Neuronal stem cell (in vitro differentiated cells): ENCODE measurements around the gene MAGEA4.

Experiments used
- DNase-seq: peaks from one replicate; pipeline ENCODE4 v3.0.0-alpha.2; 2013; ENCODE audit warnings: low spot score
- H2AFZ ChIP-seq: one replicate; pipeline ENCODE4 v1.6.1; 2013; ENCODE audit warnings: mild to moderate bottlenecking, low read length, inconsistent platforms
- H2AK5ac ChIP-seq: 2 replicates; pipeline ENCODE4 v1.6.1; 2013; ENCODE audit warnings: low read depth, mild to moderate bottlenecking, inconsistent platforms, low read length, moderate library complexity, mixed read lengths
- H2BK120ac ChIP-seq: 2 replicates; pipeline ENCODE4 v1.6.1; 2013; ENCODE audit warnings: low read depth, mild to moderate bottlenecking, inconsistent platforms, low read length, moderate library complexity, mixed read lengths
- H2BK12ac ChIP-seq: one replicate; pipeline ENCODE4 v1.6.1; 2013; ENCODE audit warnings: low read length, inconsistent platforms
- H2BK15ac ChIP-seq: 2 replicates; pipeline ENCODE4 v1.6.1; 2013; ENCODE audit warnings: mild to moderate bottlenecking, low read length, inconsistent platforms, mixed read lengths
- H2BK5ac ChIP-seq: one replicate; pipeline ENCODE4 v1.6.1; 2013; ENCODE audit warnings: inconsistent platforms, mild to moderate bottlenecking, low read length, moderate library complexity
- H3K14ac ChIP-seq: one replicate; pipeline ENCODE4 v1.6.1; 2013; ENCODE audit warnings: low read length, inconsistent platforms
- H3K18ac ChIP-seq: 2 replicates; pipeline ENCODE4 v1.6.1; 2013; ENCODE audit warnings: low read length, inconsistent platforms
- H3K23ac ChIP-seq: 2 replicates; pipeline ENCODE4 v1.6.1; 2013; ENCODE audit warnings: low read depth, mild to moderate bottlenecking, mixed read lengths, low read length, inconsistent platforms; ENCODE audit not compliant: poor library complexity
- H3K27ac ChIP-seq: replicated peaks from 3 replicates; pipeline ENCODE4 v1.5.1; 2013; ENCODE audit warnings: low read length, inconsistent platforms
- H3K27me3 ChIP-seq, 3 experiments: 2 replicates each; pipeline ENCODE4 v1.6.1; 2013; ENCODE audit warnings: low read length in 3 of 3, mild to moderate bottlenecking in 2 of 3, inconsistent platforms in 1 of 3, low read depth in 1 of 3, mixed read lengths in 1 of 3, moderate library complexity in 1 of 3; ENCODE audit not compliant: control insufficient read depth in 3 of 3, insufficient read depth in 3 of 3
- H3K36me3 ChIP-seq, 2 donors: replicated peaks in 1 of 2; 2 replicates each; pipeline ENCODE4 v1.6.1; 2013; ENCODE audit warnings: low read length in 2 of 2; ENCODE audit not compliant: control insufficient read depth in 2 of 2, insufficient read depth in 2 of 2
- H3K4ac ChIP-seq: 2 replicates; pipeline ENCODE4 v1.6.1; 2013; ENCODE audit warnings: inconsistent platforms, mild to moderate bottlenecking, low read length, moderate library complexity
- H3K4me1 ChIP-seq, 2 donors: 1 replicate in 1 of 2; 2 replicates in 1 of 2; pipeline ENCODE4 v1.6.1; 2013; ENCODE audit warnings: low read length in 2 of 2, low read depth in 1 of 2; ENCODE audit not compliant: control insufficient read depth in 2 of 2, insufficient read depth in 1 of 2
- H3K4me2 ChIP-seq: one replicate; pipeline ENCODE4 v1.6.1; 2013; ENCODE audit warnings: mild to moderate bottlenecking, low read length, inconsistent platforms; ENCODE audit not compliant: insufficient read depth, poor library complexity, severe bottlenecking
- H3K4me3 ChIP-seq, 2 donors: 2 replicates each; pipeline ENCODE4 v1.5.1; 2013; ENCODE audit warnings: low read length in 2 of 2, mild to moderate bottlenecking in 2 of 2, inconsistent platforms in 1 of 2, moderate library complexity in 1 of 2
- H3K79me1 ChIP-seq: one replicate; pipeline ENCODE4 v1.6.1; 2013; ENCODE audit warnings: low read depth, mild to moderate bottlenecking, inconsistent platforms, low read length, moderate library complexity
- H3K9ac ChIP-seq: one replicate; pipeline ENCODE4 v1.6.1; 2013; ENCODE audit warnings: mild to moderate bottlenecking, low read depth, low read length, inconsistent platforms; ENCODE audit not compliant: poor library complexity
- H3K9me3 ChIP-seq, 2 donors: replicated peaks in 1 of 2; 2 replicates each; pipeline versions ENCODE3 to v1.6.1; 2013; ENCODE audit warnings: low read length in 2 of 2, mild to moderate bottlenecking in 2 of 2, inconsistent platforms in 1 of 2, low read depth in 1 of 2, mixed read lengths in 1 of 2, moderate library complexity in 1 of 2; ENCODE audit not compliant: control insufficient read depth in 2 of 2, insufficient read depth in 1 of 2
- H4K8ac ChIP-seq: one replicate; pipeline ENCODE4 v1.6.1; 2013; ENCODE audit warnings: low read depth, mild to moderate bottlenecking, inconsistent platforms, low read length, moderate library complexity
- H4K91ac ChIP-seq: one replicate; pipeline ENCODE4 v1.6.1; 2013; ENCODE audit warnings: low read length, low read depth, mild to moderate bottlenecking, inconsistent platforms; ENCODE audit not compliant: poor library complexity
- WGBS, 2 donors: extraction: QIAGEN DNeasy Blood & Tissue Kit; methylation state at CpG; one replicate each; pipeline ENCODE4 v1.1.7; 2013; ENCODE audit warnings: missing lambda C conversion rate in 2 of 2, mixed read lengths in 1 of 2; ENCODE audit not compliant: insufficient read length in 2 of 2, insufficient replicate concordance in 1 of 2; ENCODE audit errors: extremely low coverage in 2 of 2; 5-methylcytosine and 5-hydroxymethylcytosine counted together

Gene MAGEA4

GRCh38 chrX:151973060-151973661, 60.5 kb downstream of the MAGEA4 start:
- peaks cover 0 to 2% of the 10 kb centered on the region in 2 donors for H3K4me1 ChIP-seq
- no peaks in the 10 kb centered on the region for H3K79me1 ChIP-seq
- H3K9ac ChIP-seq: no peak overlapping the region
- no peak overlapping the region for H3K4me2 ChIP-seq
- no peak overlapping the region for H4K91ac ChIP-seq
- no peaks in the 10 kb centered on the region for H3K36me3 ChIP-seq
- H2BK12ac ChIP-seq: no peak overlapping the region
- H2BK15ac ChIP-seq: no peak overlapping the region
- no peak overlapping the region for H3K23ac ChIP-seq
- H3K14ac ChIP-seq: no peak overlapping the region
- H3K4ac ChIP-seq: no peak overlapping the region
- H2BK120ac ChIP-seq: no peak overlapping the region
- H3K9me3 ChIP-seq: no peaks in the 10 kb centered on the region
- no peak for DNase-seq
- no peak overlapping the region for H3K4me3 ChIP-seq
- no peak overlapping the region for H3K18ac ChIP-seq
- no peak overlapping the region for H3K27ac ChIP-seq
- H2AFZ ChIP-seq: no peak overlapping the region
- no peak overlapping the region for H2AK5ac ChIP-seq
- H2BK5ac ChIP-seq: no peak overlapping the region
- no CpG with 5 or more reads among the region's 4 CpGs for WGBS, 2 donors
- no peak overlapping the region for H4K8ac ChIP-seq
- peaks cover 0 to 48% (median 15%) of the 10 kb centered on the region in 3 experiments for H3K27me3 ChIP-seq

GRCh38 chrX:151973851-151974335, 61.2 kb downstream of the MAGEA4 start:
- H3K27me3 ChIP-seq: peaks cover 0 to 48% (median 15%) of the 10 kb centered on the region in 3 experiments
- peak overlapping the region in 1 of 2 donors; percentile 72 for H3K4me3 ChIP-seq
- H3K4me1 ChIP-seq: peaks cover 0 to 2% of the 10 kb centered on the region in 2 donors
- H2BK12ac ChIP-seq: no peak overlapping the region
- no peak overlapping the region for H2BK5ac ChIP-seq
- DNase-seq: no peak
- H2BK120ac ChIP-seq: no peak overlapping the region
- peak overlapping the region; percentile 11 for H2AFZ ChIP-seq
- no peaks in the 10 kb centered on the region for H3K36me3 ChIP-seq
- peak overlapping the region; percentile 69 for H3K4me2 ChIP-seq
- no peak overlapping the region for H4K91ac ChIP-seq
- no peak overlapping the region for H3K14ac ChIP-seq
- H4K8ac ChIP-seq: no peak overlapping the region
- no peak overlapping the region for H3K23ac ChIP-seq
- peak overlapping the region; percentile 48 for H3K18ac ChIP-seq
- no peak overlapping the region for H3K9ac ChIP-seq
- no CpG with 5 or more reads among the region's 21 CpGs for WGBS, 2 donors
- H3K79me1 ChIP-seq: no peaks in the 10 kb centered on the region
- H3K9me3 ChIP-seq: no peaks in the 10 kb centered on the region
- no peak overlapping the region for H3K4ac ChIP-seq
- no peak overlapping the region for H2BK15ac ChIP-seq
- no peak overlapping the region for H2AK5ac ChIP-seq
- H3K27ac ChIP-seq: no peak overlapping the region
